ENCODE measurements around the gene AGBL1.

DNA sequence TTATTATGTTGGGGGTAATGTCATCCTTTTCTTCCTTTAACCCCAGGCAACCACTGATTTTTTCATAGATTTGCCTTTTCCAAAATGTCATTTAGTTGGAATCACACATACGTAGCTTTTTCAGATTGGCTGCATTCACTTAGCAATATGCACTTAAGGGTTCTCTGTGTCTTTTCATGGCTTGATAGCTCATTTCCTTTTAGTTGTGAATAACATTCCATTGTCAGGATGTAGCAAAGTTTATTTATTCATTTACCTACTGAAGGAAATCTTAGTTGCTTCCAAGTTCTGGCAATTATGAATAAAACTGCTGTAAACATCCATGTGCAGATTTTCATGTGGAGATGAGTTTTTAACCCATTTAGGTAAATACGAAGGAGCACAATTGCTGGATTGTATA lies 125.4 kb downstream of the AGBL1 start:
- TF ChIP-seq POLR2A (IDR thresholded peaks at IDR 0.05; ENCODE audit: low read length) (no peak), GATA1 (IDR thresholded peaks at IDR 0.05; ENCODE audit: low read depth, low read length) (no peak)
